Upper lobe of left lung (tissue), 6 donors: ENCODE results near the gene RNF150. TPM values are rescaled to one million over a fixed set of nuclear protein-coding genes. Genes with fewer than 3 reads are reported as not detected.

Source experiments
- ATAC-seq, 2 donors: fragments of 200-7000 bp; cut with Tn5 transposase; one replicate each; pipeline ENCODE4 v1.9.1; 2022; ENCODE audit warnings: mild to moderate bottlenecking in 2 of 2, moderate library complexity in 2 of 2; ENCODE audit not compliant: low FRiP score in 2 of 2
- DNase-seq, 2 donors: peaks; one replicate each; pipeline ENCODE4 v3.0.0-alpha.2; 2019 to 2020
- H3K27ac ChIP-seq, 4 donors: fragments of 200-600 bp; sonication (generic); one replicate each; pipeline ENCODE4 v1.5.1; 2016 to 2019
- H3K27me3 ChIP-seq, 4 donors: fragments of 200-600 bp; sonication (generic); one replicate each; pipeline ENCODE4 v1.5.1; 2017 to 2019
- H3K36me3 ChIP-seq, 4 donors: fragments of 200-600 bp; sonication (generic); one replicate each; pipeline ENCODE4 v1.5.1; 2016 to 2019
- H3K4me1 ChIP-seq, 4 donors: fragments of 200-600 bp; sonication (generic); one replicate each; pipeline ENCODE4 v1.5.1; 2018 to 2019
- H3K4me3 ChIP-seq, 4 donors: fragments of 200-600 bp; sonication (generic); one replicate each; pipeline ENCODE4 v1.5.1; 2017 to 2019; ENCODE audit warnings: mild to moderate bottlenecking in 2 of 4, moderate library complexity in 1 of 4
- H3K9me3 ChIP-seq, 4 donors: fragments of 200-600 bp; sonication (generic); one replicate each; pipeline ENCODE4 v1.5.1; 2018 to 2019
- EP300 ChIP-seq, 4 donors: sonication (generic); formaldehyde crosslinking; IDR thresholded peaks; one replicate each; pipeline ENCODE4 v1.5.1; 2017; ENCODE audit warnings: antibody characterized with exemption in 4 of 4, control low read depth in 2 of 4
- POLR2A ChIP-seq, 4 donors: fragments of 450-650 bp; IDR thresholded peaks; one replicate each; pipeline ENCODE4 v1.5.1; 2016 to 2017; ENCODE audit warnings: antibody characterized with exemption in 4 of 4, mild to moderate bottlenecking in 2 of 4
- POLR2AphosphoS5 ChIP-seq, 2 donors: sonication (generic); formaldehyde crosslinking; IDR thresholded peaks; one replicate each; pipeline ENCODE4 v1.5.1; 2017; ENCODE audit warnings: antibody characterized with exemption in 2 of 2
- WGBS, 2 donors: methylation state at CpG; one replicate each; pipeline ENCODE4 v1.1.5; 2017 to 2018; 5-methylcytosine and 5-hydroxymethylcytosine counted together
- total RNA-seq, 6 donors: library from RNA; depleted of rRNA in 4 of 6; stranded (reverse); fragments of >200 nt in 4 of 6; gene quantifications; one replicate each; pipeline versions ENCODE4 v1.1.0 to v1.2.1, GENCODE V29; 2016 to 2021
- TF ChIP-seq, protein P1 (sequence below), 6 experiments: fragments of 450-650 bp in 4 of 6; fragments of 200-600 bp in 2 of 6; sonication (generic) in 2 of 6; IDR thresholded peaks; one replicate each; pipeline ENCODE4 v1.5.1; 2016 to 2019; ENCODE audit warnings: antibody characterized with exemption in 6 of 6
- donor health status: DM: no; HTN: no; CAD: no; lungs with moderate emphysema.
- donor health status: DM: no; HTN: yes; CAD: no; lungs with severe emphysema.

RNF150 gene
- total RNA-seq, 6 donors from 2014 or later = 0.46 to 2.1 (median 1.4) TPM

DNA sequence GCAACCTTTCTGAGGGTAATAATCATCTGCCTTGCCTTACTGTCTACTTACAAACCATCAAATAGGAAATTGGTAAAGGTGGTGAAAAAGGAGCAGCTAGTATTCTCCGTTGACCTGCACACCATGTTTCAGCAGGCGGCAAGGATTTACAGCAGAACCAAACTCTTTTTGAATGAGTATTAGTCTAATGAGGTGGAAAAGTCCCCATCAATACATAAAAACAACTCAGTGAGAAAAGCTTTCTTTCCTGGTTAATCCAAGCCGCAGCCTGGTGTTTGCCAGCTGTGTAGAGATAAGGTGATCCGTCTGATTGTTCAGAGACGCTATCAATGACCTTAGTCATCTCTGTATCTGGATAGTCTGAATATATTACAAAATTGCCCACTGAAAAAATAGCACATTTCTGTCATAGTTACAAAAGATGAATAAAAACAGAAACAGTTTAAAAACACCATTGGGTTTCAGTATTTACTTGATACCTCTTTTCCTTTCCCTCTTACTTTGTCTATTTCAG, 266.7 kb downstream of the RNF150 start:
- Histone ChIP-seq H3K27ac (no peak overlapping the region), H3K4me1 (peaks cover 0 to 3% (median 0%) of the 10 kb centered on the region in 4 donors), H3K9me3 (no peaks in the 10 kb centered on the region), H3K4me3 (no peak overlapping the region), H3K27me3 (no peaks in the 10 kb centered on the region), H3K36me3 (no peaks in the 10 kb centered on the region)
- no peak for DNase-seq
- TF ChIP-seq POLR2AphosphoS5 (IDR thresholded peaks at IDR 0.05) (no peak), EP300 (IDR thresholded peaks at IDR 0.05) (no peak), POLR2A (IDR thresholded peaks at IDR 0.05) (no peak)
- TF ChIP-seq, protein P1, sequence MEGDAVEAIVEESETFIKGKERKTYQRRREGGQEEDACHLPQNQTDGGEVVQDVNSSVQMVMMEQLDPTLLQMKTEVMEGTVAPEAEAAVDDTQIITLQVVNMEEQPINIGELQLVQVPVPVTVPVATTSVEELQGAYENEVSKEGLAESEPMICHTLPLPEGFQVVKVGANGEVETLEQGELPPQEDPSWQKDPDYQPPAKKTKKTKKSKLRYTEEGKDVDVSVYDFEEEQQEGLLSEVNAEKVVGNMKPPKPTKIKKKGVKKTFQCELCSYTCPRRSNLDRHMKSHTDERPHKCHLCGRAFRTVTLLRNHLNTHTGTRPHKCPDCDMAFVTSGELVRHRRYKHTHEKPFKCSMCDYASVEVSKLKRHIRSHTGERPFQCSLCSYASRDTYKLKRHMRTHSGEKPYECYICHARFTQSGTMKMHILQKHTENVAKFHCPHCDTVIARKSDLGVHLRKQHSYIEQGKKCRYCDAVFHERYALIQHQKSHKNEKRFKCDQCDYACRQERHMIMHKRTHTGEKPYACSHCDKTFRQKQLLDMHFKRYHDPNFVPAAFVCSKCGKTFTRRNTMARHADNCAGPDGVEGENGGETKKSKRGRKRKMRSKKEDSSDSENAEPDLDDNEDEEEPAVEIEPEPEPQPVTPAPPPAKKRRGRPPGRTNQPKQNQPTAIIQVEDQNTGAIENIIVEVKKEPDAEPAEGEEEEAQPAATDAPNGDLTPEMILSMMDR (IDR thresholded peaks at IDR 0.05) = no peak
- 87 to 89% methylated on average over 5 of the region's 5 CpGs for whole genome bisulfite sequencing, 2 donors
- ATAC-seq = no peak

DNA sequence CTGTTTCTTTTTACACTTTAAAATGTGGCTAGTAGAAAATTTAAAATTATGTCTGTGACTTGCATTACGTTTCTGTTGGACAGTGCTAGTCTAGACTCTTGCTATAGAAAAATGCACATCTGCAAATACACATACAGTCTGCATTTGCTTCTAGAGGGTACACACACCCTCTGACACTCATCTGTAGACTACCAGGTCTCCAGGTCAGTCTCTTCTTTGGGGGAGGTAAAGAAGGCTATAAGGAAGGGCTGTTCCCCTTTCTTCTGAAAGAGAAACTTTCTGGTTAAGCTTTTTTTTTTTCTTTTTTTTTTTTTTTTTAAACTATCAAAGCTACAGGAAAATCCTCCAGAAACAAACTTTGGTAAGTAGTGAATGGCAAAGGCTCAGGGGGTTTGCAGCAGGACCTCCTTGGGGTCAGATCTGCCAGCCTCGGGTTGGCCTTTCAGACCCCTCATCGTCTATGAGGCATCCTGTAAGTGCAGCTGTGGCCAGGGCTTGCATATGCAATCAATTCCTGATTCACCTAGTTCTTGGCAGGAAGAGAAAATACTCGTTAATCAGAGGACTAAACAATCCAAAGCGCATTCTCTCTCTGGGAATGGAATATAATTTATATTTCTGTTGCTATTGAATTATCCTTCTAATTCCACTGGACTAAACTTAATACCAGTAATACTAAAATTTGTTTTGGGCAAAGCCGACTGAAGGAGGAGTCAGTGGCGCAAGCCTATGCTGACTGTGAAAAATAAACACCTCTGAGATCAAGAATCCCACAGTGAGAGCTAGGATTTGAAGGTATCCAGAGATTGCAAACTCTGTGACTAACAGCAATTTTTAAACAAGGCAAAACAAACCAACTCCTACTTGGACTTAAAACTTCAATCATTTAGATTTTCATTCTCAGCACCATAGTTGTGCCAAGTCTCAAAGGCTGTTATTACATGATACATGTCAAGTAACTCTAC, 267.7 kb downstream of the RNF150 start:
- DNase-seq (no peak), ATAC-seq (no peak)
- TF ChIP-seq EP300 (IDR thresholded peaks at IDR 0.05) (no peak), POLR2AphosphoS5 (IDR thresholded peaks at IDR 0.05) (no peak)
- H3K9me3 ChIP-seq = no peaks in the 10 kb centered on the region
- WGBS, 2 donors = 74 to 86% methylated on average over 7 of the region's 7 CpGs
- no peak overlapping the region for H3K4me3 ChIP-seq
- no peak overlapping the region for H3K27ac ChIP-seq
- H3K36me3 ChIP-seq = no peaks in the 10 kb centered on the region
- no peaks in the 10 kb centered on the region for H3K27me3 ChIP-seq
- peaks cover 0 to 3% (median 0%) of the 10 kb centered on the region in 4 donors for H3K4me1 ChIP-seq

DNA sequence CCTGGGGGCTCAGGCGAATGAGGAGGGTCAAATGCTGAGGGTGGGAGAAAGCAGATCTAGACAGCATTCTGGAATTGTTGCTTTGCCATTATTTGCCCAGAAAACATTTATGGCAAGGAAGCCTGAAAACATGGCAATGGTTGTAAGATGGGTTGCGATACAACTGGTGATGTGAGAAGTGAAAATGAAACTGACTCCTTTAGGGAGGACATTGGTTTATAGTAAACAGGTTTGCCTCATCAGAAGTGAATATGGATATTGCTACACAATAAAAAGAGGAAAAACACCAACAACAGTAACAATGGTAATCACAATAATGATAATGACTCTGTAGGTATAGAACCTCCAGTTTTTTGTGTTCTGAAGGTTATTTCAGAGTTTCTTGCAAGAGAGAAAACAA, 270.1 kb downstream of the RNF150 start:
- H3K27ac ChIP-seq = no peak overlapping the region
- no peak for ATAC-seq
- TF ChIP-seq, protein P1 (IDR thresholded peaks at IDR 0.05) = no peak
- TF ChIP-seq POLR2AphosphoS5 (IDR thresholded peaks at IDR 0.05) = no peak
- TF ChIP-seq EP300 (IDR thresholded peaks at IDR 0.05) = no peak
- TF ChIP-seq POLR2A (IDR thresholded peaks at IDR 0.05) = no peak
- no peaks in the 10 kb centered on the region for H3K27me3 ChIP-seq
- no peak overlapping the region for H3K4me3 ChIP-seq
- 79 to 90% methylated on average over 2 of the region's 2 CpGs for WGBS, 2 donors
- H3K36me3 ChIP-seq = no peaks in the 10 kb centered on the region
- peaks cover 0 to 3% (median 0%) of the 10 kb centered on the region in 4 donors for H3K4me1 ChIP-seq
- no peak for DNase-seq
- no peaks in the 10 kb centered on the region for H3K9me3 ChIP-seq

DNA sequence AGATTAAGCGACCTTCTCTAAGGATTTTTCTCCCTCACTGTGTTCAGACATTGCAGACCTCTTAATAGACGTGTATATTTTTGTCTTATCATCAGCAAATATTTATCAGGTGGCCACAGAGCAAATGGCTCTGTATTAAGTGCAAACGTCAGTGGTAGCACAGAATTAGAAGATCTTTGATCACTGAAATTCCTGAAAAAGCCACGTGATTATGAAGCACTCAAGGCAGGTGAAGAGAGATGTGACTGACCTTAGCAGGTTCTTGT, 271.2 kb downstream of the RNF150 start:
- no peak for DNase-seq
- Histone ChIP-seq H3K9me3 (no peaks in the 10 kb centered on the region), H3K4me1 (peaks cover 0 to 3% (median 0%) of the 10 kb centered on the region in 4 donors), H3K4me3 (no peak overlapping the region), H3K36me3 (no peaks in the 10 kb centered on the region), H3K27me3 (no peaks in the 10 kb centered on the region), H3K27ac (no peak overlapping the region)
- TF ChIP-seq EP300 (IDR thresholded peaks at IDR 0.05) (no peak), POLR2A (IDR thresholded peaks at IDR 0.05) (no peak), POLR2AphosphoS5 (IDR thresholded peaks at IDR 0.05) (no peak)
- TF ChIP-seq, protein P1 (IDR thresholded peaks at IDR 0.05) = no peak
- 61 to 63% methylated on average over 4 of the region's 4 CpGs for WGBS, 2 donors
- no peak for ATAC-seq

DNA sequence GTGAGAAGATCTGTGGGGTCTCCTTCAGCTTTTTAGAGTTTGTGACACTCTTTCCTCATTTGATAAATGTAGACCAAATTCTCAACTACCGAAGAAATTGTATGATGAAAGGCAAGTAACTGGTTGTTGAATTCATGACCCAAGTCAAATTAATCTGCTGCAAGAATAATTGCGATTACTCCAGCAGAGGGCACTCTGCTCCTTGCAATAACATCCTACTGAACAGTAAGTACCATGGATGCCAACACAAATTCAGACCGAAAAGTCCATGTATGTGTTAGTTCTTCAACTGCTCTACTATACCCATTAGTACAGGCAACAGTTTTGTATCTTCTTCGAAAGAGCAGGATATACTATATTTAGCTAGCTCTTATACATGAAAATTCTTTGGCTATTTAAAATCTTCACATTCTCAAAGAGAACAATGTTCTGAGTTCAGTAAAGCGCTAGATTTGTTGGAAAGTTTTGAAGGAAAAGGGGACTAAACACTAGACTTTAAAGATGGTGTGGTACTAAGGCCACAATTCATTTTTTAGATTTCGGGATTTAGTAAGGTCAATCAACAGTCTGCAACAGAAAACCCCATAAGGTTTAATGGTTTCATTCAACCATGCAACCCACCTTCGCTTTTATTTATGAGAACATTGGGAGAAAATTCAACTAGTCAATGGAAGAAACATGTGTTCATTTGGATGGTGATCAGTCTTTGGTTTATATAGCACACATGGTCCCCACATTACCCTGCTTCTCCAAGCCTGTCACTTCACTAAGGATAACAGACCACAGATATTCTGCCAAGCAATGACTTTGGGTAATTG, 271.7 kb downstream of the RNF150 start:
- Histone ChIP-seq H3K27me3 (no peaks in the 10 kb centered on the region), H3K4me1 (peaks cover 0 to 3% (median 0%) of the 10 kb centered on the region in 4 donors), H3K36me3 (no peaks in the 10 kb centered on the region), H3K9me3 (no peaks in the 10 kb centered on the region), H3K27ac (no peak overlapping the region), H3K4me3 (no peak overlapping the region)
- DNase-seq (peak in 1 of 2 donors; percentile 64), ATAC-seq (peak in 1 of 2 donors; percentile 77)
- TF ChIP-seq, protein P1 (IDR thresholded peaks at IDR 0.05) = peak in 5 of 6 experiments; percentile 50 to 83 (median 71)
- TF ChIP-seq POLR2A (IDR thresholded peaks at IDR 0.05) = no peak
- 39 to 43% methylated on average over 7 of the region's 7 CpGs for WGBS, 2 donors
